Transverse colon (tissue), 4 donors: ENCODE data around the gene CADPS.

ENCODE experiments used
- CTCF ChIP-seq, 5 experiments: fragments of 200-600 bp in 3 of 5; fragments of 450-650 bp in 2 of 5; sonication (generic) in 3 of 5; IDR thresholded peaks; 1 replicate in 2 of 5; 2 replicates in 3 of 5; pipeline ENCODE4 v1.5.1; 2016 to 2017; ENCODE audit warnings: antibody characterized with exemption in 5 of 5, inconsistent platforms in 3 of 5, mild to moderate bottlenecking in 2 of 5, moderate library complexity in 1 of 5
- POLR2A ChIP-seq: fragments of 450-650 bp; IDR thresholded peaks from one replicate; pipeline ENCODE4 v1.6.1; 2016; ENCODE audit warnings: antibody characterized with exemption, mild to moderate bottlenecking, moderate library complexity
- POLR2AphosphoS5 ChIP-seq, 3 donors: sonication (generic); formaldehyde crosslinking; IDR thresholded peaks; one replicate each; pipeline ENCODE4 v1.6.1; 2016; ENCODE audit warnings: antibody characterized with exemption in 3 of 3

DNA sequence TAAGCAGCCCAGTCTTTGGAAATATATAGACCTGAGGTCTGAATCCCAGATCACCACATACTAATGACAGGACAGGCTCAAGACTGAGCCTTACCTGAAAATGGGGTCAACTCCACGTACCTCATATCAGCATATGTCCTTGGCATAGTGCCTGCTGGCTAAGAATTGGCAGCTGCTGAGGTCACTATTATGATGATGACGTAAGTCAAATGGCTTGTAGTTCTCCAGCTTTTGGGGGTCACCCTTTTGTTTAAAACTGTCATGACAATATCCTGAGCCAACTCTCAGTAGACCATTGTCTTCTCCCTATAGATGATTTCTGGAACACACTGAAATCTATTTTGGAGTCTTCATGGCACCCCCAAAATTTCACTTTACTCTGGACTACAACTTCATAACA is 16.8 kb upstream of the CADPS start:
- no peak for TF ChIP-seq POLR2A
- no peak for TF ChIP-seq CTCF (IDR thresholded peaks at IDR 0.05)
- TF ChIP-seq POLR2AphosphoS5 (IDR thresholded peaks at IDR 0.05), result no peak
